Small intestine (tissue), 7 donors: ENCODE results near the gene CYP19A1. TPM values are rescaled to one million over a fixed set of nuclear protein-coding genes. Genes with fewer than 3 reads are reported as not detected.

Source experiments
- DNase-seq, 2 donors: peaks; one replicate each; pipeline versions ENCODE4 v3.0.0 to v3.0.0-alpha.2; 2013
- FAIRE-seq: peaks from 2 replicates; lab custom pipeline; 2012; peaks lifted over from hg19 to GRCh38; lab: Jason Lieb, UNC
- H3K27ac ChIP-seq, 3 donors: one replicate each; pipeline ENCODE4 v1.5.1; 2013; ENCODE audit warnings: low read length in 2 of 3, mild to moderate bottlenecking in 2 of 3, control low read depth in 1 of 3, inconsistent platforms in 1 of 3, low read depth in 1 of 3, moderate library complexity in 1 of 3
- H3K27me3 ChIP-seq, 3 donors: one replicate each; pipeline ENCODE4 v1.6.1; 2013; ENCODE audit warnings: low read length in 3 of 3, inconsistent platforms in 1 of 3; ENCODE audit not compliant: control insufficient read depth in 3 of 3, insufficient read depth in 3 of 3
- H3K36me3 ChIP-seq, 3 donors: one replicate each; pipeline ENCODE4 v1.6.1; 2013; ENCODE audit warnings: low read length in 3 of 3, inconsistent platforms in 1 of 3, low read depth in 1 of 3, mild to moderate bottlenecking in 1 of 3, moderate library complexity in 1 of 3; ENCODE audit not compliant: control insufficient read depth in 3 of 3, insufficient read depth in 2 of 3
- H3K4me1 ChIP-seq, 3 donors: one replicate each; pipeline ENCODE4 v1.6.1; 2013; ENCODE audit warnings: low read length in 2 of 3, inconsistent platforms in 1 of 3, low read depth in 1 of 3, mild to moderate bottlenecking in 1 of 3, moderate library complexity in 1 of 3; ENCODE audit not compliant: control insufficient read depth in 3 of 3, insufficient read depth in 2 of 3
- H3K4me3 ChIP-seq, 3 donors: one replicate each; pipeline ENCODE4 v1.5.1; 2013; ENCODE audit warnings: low read length in 3 of 3, control low read depth in 1 of 3, inconsistent platforms in 1 of 3, low read depth in 1 of 3, mild to moderate bottlenecking in 1 of 3, moderate library complexity in 1 of 3
- H3K9me3 ChIP-seq, 2 donors: one replicate each; pipeline ENCODE4 v1.6.1; 2013; ENCODE audit warnings: low read depth in 1 of 2, low read length in 1 of 2; ENCODE audit not compliant: control insufficient read depth in 2 of 2, insufficient read depth in 1 of 2
- WGBS, 3 donors: extraction: QIAGEN DNeasy Blood & Tissue Kit; methylation state at CpG; one replicate each; pipeline ENCODE4 v1.1.7; 2013; 5-methylcytosine and 5-hydroxymethylcytosine counted together
- polyA plus RNA-seq, 4 donors: library from polyadenylated mRNA; stranded (reverse) in 3 of 4; unstranded in 1 of 4; fragments of 200-250 nt in 3 of 4; fragments of 120-200 nt in 1 of 4; gene quantifications; one replicate each; pipeline versions ENCODE4 v1.2.1 to v1.2.3, GENCODE V29; 2013
- donor health status: healthy with polysubstance abuse.
- donor health status: control.
- donor health status: control.
- donor health status: Bipolar disorder and iron deficiency.
- donor health status: healthy.

Gene CYP19A1
- polyA plus RNA-seq, 4 donors: 0.33 to 2.0 TPM; not detected in 2

- no peaks in the 10 kb centered on the region for H3K27me3 ChIP-seq
- WGBS, 3 donors: 70 to 90% (median 83%) methylated on average over 4 of the region's 4 CpGs
- no peak for FAIRE-seq
- no peak overlapping the region for H3K4me3 ChIP-seq
- no peaks in the 10 kb centered on the region for H3K9me3 ChIP-seq
- H3K36me3 ChIP-seq: no peaks in the 10 kb centered on the region
- no peak for DNase-seq
- peaks cover 0 to 26% (median 0%) of the 10 kb centered on the region in 3 donors for H3K4me1 ChIP-seq
- H3K27ac ChIP-seq: no peak overlapping the region
Measured at GRCh38 chr15:51186891-51187290, 151.5 kb downstream of the CYP19A1 start.

DNA sequence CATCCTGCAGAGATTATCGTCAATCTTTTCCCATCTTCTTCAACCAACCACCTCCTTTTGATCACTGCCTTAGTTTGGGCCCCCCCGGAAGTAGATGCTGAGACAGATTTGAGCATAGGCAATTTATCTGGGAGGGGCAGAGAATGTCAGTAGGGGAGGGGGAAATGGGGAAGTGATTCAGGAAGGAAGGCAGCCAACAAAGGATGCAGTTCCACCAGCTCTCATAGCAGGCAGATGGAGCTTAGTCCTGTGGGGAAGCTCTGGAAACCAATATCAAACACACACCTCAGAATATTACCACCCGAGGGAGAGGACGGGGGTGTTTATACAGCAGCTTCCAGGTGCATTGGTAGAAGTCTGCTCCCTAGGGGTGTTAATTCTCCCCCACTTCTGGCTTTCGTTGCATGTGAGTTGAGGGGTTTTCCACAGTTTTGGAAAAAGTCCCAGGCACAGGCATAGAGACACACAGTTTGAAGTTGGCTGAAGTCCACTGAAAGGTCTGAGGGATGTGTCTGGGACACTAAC lies 152.2 kb downstream of the CYP19A1 start:
- FAIRE-seq (no peak), DNase-seq (no peak)
- H3K36me3 ChIP-seq: no peaks in the 10 kb centered on the region
- WGBS, 3 donors: 68 to 73% (median 70%) methylated on average over 5 of the region's 5 CpGs
- no peak overlapping the region for H3K27ac ChIP-seq
- no peaks in the 10 kb centered on the region for H3K9me3 ChIP-seq
- H3K4me1 ChIP-seq: peaks cover 0 to 26% (median 0%) of the 10 kb centered on the region in 3 donors
- no peak overlapping the region for H3K4me3 ChIP-seq
- no peaks in the 10 kb centered on the region for H3K27me3 ChIP-seq

GRCh38 chr15:51185213-51186159 lies 152.9 kb downstream of the CYP19A1 start:
- FAIRE-seq: no peak

DNA sequence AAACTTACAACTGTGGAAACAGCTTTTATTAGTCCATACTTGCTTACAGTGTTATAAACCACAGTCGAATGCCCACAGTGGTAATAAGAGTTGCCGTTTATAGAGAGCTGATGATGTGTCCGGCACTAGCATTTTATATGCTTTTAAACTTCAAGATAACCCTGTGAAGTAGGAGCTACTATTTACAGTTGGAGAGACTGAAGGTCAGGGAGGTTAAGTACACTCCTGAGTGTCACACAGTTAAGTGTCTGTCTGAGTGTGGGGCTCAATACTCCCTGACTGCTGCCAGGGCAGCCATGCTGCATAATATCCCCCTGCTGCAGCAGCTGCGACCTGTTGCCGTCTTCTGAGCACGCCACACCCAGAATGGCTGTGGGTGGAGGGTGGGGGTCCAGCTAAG lies 153.8 kb downstream of the CYP19A1 start:
- H3K4me3 ChIP-seq: no peak overlapping the region
- WGBS, 3 donors: 27 to 54% (median 50%) methylated on average over 6 of the region's 6 CpGs
- H3K9me3 ChIP-seq: no peaks in the 10 kb centered on the region
- H3K27ac ChIP-seq: no peak overlapping the region
- no peak for FAIRE-seq
- no peaks in the 10 kb centered on the region for H3K27me3 ChIP-seq
- DNase-seq: peak in 1 of 2 donors; percentile 19
- no peaks in the 10 kb centered on the region for H3K36me3 ChIP-seq
- H3K4me1 ChIP-seq: peaks cover 0 to 26% (median 0%) of the 10 kb centered on the region in 3 donors

More at GRCh38 chr15:51185213-51186159, 152.9 kb downstream of the CYP19A1 start:
- Histone ChIP-seq H3K4me3 (no peak overlapping the region), H3K27me3 (no peaks in the 10 kb centered on the region), H3K9me3 (no peaks in the 10 kb centered on the region), H3K36me3 (no peaks in the 10 kb centered on the region), H3K27ac (no peak overlapping the region), H3K4me1 (peaks cover 0 to 26% (median 0%) of the 10 kb centered on the region in 3 donors)
- DNase-seq: peak; percentile 31 to 39
- 50 to 58% (median 55%) methylated on average over 12 of the region's 12 CpGs for WGBS, 3 donors

GRCh38 chr15:51183076-51183475 lies 155.3 kb downstream of the CYP19A1 start:
- no peaks in the 10 kb centered on the region for H3K27me3 ChIP-seq
- FAIRE-seq (no peak), DNase-seq (peak; percentile 68 to 72)
- H3K4me1 ChIP-seq: peaks cover 0 to 26% (median 0%) of the 10 kb centered on the region in 3 donors
- H3K36me3 ChIP-seq: no peaks in the 10 kb centered on the region
- no peaks in the 10 kb centered on the region for H3K9me3 ChIP-seq
- no peak overlapping the region for H3K4me3 ChIP-seq
- no peak overlapping the region for H3K27ac ChIP-seq
- 14 to 59% (median 32%) methylated on average over 5 of the region's 5 CpGs for WGBS, 3 donors

DNA sequence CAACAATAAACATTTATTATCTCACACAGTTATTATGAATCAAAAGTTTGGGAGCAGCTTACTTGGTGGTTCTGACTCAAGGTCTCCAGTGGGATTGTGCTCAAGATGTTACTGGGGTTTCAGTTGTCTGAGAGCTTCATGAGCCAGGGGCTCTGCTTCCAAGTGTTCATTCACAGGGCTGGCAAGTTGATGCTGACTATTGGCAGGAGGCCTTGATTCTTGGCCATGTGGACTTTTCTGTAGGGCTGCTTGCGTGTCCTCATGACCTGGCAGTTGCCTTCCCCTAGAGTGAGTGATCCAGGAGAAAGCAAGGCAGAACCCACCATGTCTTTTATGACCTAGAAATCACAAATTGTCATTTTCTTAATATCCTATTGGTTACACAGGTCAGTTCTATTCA lies 156.5 kb downstream of the CYP19A1 start:
- no peaks in the 10 kb centered on the region for H3K27me3 ChIP-seq
- H3K4me3 ChIP-seq: no peak overlapping the region
- FAIRE-seq (no peak), DNase-seq (no peak)
- WGBS, 3 donors: 0 to 42% (median 2%) methylated on average over 1 of the region's 1 CpG
- H3K9me3 ChIP-seq: no peaks in the 10 kb centered on the region
- peaks cover 0 to 26% (median 0%) of the 10 kb centered on the region in 3 donors for H3K4me1 ChIP-seq
- H3K36me3 ChIP-seq: no peaks in the 10 kb centered on the region
- no peak overlapping the region for H3K27ac ChIP-seq

DNA sequence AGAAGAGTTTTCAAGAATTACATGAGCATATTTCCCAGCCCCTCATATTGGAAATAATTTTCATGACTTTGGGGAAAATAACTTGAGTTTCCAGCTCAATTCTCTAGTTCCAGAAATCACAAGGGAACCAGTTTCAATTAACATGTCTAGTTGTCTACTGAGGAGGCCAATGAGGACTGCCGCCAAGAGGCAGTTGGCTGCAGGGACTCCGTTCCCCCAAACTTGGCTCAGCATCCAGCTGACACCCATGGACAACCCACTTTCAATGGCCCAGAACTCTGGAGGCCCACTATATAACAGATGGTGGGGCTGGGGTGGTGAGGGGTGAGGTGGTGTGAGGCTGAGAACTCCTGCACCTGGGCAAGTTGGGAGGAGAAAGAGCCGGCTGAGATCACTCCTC lies 157.2 kb downstream of the CYP19A1 start:
- Histone ChIP-seq H3K4me3 (no peak overlapping the region), H3K9me3 (no peaks in the 10 kb centered on the region), H3K27me3 (no peaks in the 10 kb centered on the region), H3K27ac (no peak overlapping the region), H3K36me3 (no peaks in the 10 kb centered on the region), H3K4me1 (peaks cover 0 to 26% (median 0%) of the 10 kb centered on the region in 3 donors)
- no peak for FAIRE-seq
- WGBS, 3 donors: 77 to 93% (median 83%) methylated on average over 3 of the region's 3 CpGs
- DNase-seq: no peak

DNA sequence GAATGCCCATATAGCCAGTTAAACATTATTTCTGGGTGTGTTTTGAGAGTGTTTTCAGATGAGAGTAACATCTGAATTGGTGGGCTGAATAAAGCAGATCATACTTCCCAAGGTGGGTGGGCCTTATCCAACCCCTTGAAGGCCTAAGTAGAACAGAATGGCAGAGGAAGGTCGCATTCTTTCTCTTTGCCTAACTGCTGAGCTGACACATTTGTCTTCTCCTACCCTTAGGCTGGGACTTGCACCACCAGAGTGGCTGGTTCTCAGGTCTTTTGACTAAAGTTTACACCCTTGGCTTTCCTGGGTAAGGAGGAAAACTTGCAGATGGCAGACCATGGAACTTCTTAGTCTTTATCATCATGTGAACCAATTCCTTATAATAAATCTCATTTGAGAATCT lies 157.9 kb downstream of the CYP19A1 start:
- 72 to 86% (median 83%) methylated on average over 1 of the region's 1 CpG for WGBS, 3 donors
- H3K27me3 ChIP-seq: no peaks in the 10 kb centered on the region
- no peak overlapping the region for H3K4me3 ChIP-seq
- no peak overlapping the region for H3K27ac ChIP-seq
- H3K4me1 ChIP-seq: peaks cover 0 to 22% (median 0%) of the 10 kb centered on the region in 3 donors
- no peak for FAIRE-seq
- DNase-seq: no peak
- H3K9me3 ChIP-seq: no peaks in the 10 kb centered on the region
- no peaks in the 10 kb centered on the region for H3K36me3 ChIP-seq
